Right lobe of liver (tissue), 6 donors: ENCODE measurements around the gene CCDC137. TPM values are rescaled to one million over a fixed set of nuclear protein-coding genes. Genes with fewer than 3 reads are reported as not detected.

ENCODE experiments used
- ATAC-seq, 4 donors: fragments of 200-7000 bp; cut with Tn5 transposase; one replicate each; pipeline ENCODE4 v1.9.1; 2020; ENCODE audit warnings: mild to moderate bottlenecking in 4 of 4, moderate library complexity in 4 of 4
- DNase-seq, 3 donors: peaks; one replicate each; pipeline ENCODE4 v3.0.0-alpha.2; 2020
- H3K27ac ChIP-seq, 3 donors: fragments of 200-600 bp; one replicate each; pipeline ENCODE4 v1.8.0; 2022
- H3K27me3 ChIP-seq, 2 donors: fragments of 200-600 bp; one replicate each; pipeline ENCODE4 v1.8.0; 2022
- H3K36me3 ChIP-seq, 4 donors: fragments of 200-600 bp; sonication (generic) in 1 of 4; one replicate each; pipeline versions ENCODE4 v1.5.1 to v1.8.0; 2017 to 2022; ENCODE audit warnings: control low read depth in 1 of 4
- H3K4me1 ChIP-seq, 4 donors: fragments of 200-600 bp; sonication (generic) in 1 of 4; one replicate each; pipeline versions ENCODE4 v1.5.1 to v1.8.0; 2017 to 2022; ENCODE audit warnings: control low read depth in 1 of 4
- H3K4me3 ChIP-seq, 3 donors: fragments of 200-600 bp; one replicate each; pipeline ENCODE4 v1.8.0; 2022
- H3K9me3 ChIP-seq, 4 donors: fragments of 200-600 bp; sonication (generic) in 1 of 4; one replicate each; pipeline versions ENCODE4 v1.5.1 to v1.8.0; 2017 to 2022; ENCODE audit warnings: control low read depth in 1 of 4
- CTCF ChIP-seq, 4 donors: fragments of 200-600 bp in 3 of 4; fragments of 450-650 bp in 1 of 4; IDR thresholded peaks; one replicate each; pipeline versions ENCODE4 v1.5.1 to v1.8.0; 2016 to 2022; ENCODE audit warnings: antibody characterized with exemption in 4 of 4, mild to moderate bottlenecking in 2 of 4
- POLR2A ChIP-seq: fragments of 450-650 bp; IDR thresholded peaks from one replicate; pipeline ENCODE4 v1.6.1; 2017; ENCODE audit warnings: antibody characterized with exemption, mild to moderate bottlenecking
- whole genome bisulfite sequencing: methylation state at CpG from one replicate; pipeline ENCODE4 v1.1.6; 2018; ENCODE audit warnings: low coverage, low lambda C conversion rate; ENCODE audit not compliant: insufficient coverage; ENCODE audit errors: missing lambda C conversion rate; 5-methylcytosine and 5-hydroxymethylcytosine counted together
- intact Hi-C, 2 donors: fragments of 100-400 bp; cut with DNase I; formaldehyde crosslinking; loops; one replicate each; pipeline versions ENCODE4 v1.11.2 to v1.14.1; 2022
- total RNA-seq, 6 experiments: library from RNA; depleted of rRNA in 2 of 6; stranded (reverse); fragments of >200 nt in 2 of 6; fragmentation: NEBNext Ultra II Directional in 3 of 6; extraction: Animal tissue kit (Norgen Biotek cat#: 25700) in 3 of 6; gene quantifications; one replicate each; pipeline versions ENCODE4 v1.1.0 to v1.2.4, GENCODE V29; 2016 to 2023
- donor health status: DM: no; HTN: yes; CAD: no.
- donor health status: DM: no; HTN: no; CAD: no.
- donor health status: DM: no; HTN: no; CAD: no.
- donor health status: DM: no; HTN: yes; CAD: no.
- donor health status: DM: no; HTN: yes; CAD: no.

The CCDC137 gene
- total RNA-seq, 6 experiments from 2014 or later, result 5.5 to 35.0 (median 6.5) TPM

- Histone ChIP-seq H3K4me3 (peak overlapping the region; percentile 69 to 98 (median 87)), H3K9me3 (no peaks in the 10 kb centered on the region), H3K27me3 (no peaks in the 10 kb centered on the region), H3K4me1 (peaks cover 0 to 32% (median 13%) of the 10 kb centered on the region in 4 donors), H3K36me3 (peaks cover 0 to 5% (median 2%) of the 10 kb centered on the region in 4 donors), H3K27ac (peak overlapping the region; percentile 18 to 79 (median 62))
- peak in 2 of 3 donors; percentile 61 to 74 for DNase-seq
- peak in 3 of 4 donors; percentile 3 to 30 (median 4) for ATAC-seq
- 0% methylated on average over 7 of the region's 41 CpGs for WGBS
- intact Hi-C loops, result no loop called here
- TF ChIP-seq CTCF (IDR thresholded peaks at IDR 0.05), result peak in 3 of 4 donors; percentile 10 to 36 (median 11)
- TF ChIP-seq POLR2A, result no peak
These were observed 46.0 kb downstream of the CCDC137 start for GRCh38 chr17:81712468-81713003.

GRCh38 chr17:81713004-81713555, 46.5 kb downstream of the CCDC137 start:
- TF ChIP-seq POLR2A, result no peak
- no peak for TF ChIP-seq CTCF (IDR thresholded peaks at IDR 0.05)
- DNase-seq, result peak in 1 of 3 donors; percentile 56

GRCh38 chr17:81713556-81714411, 47.2 kb downstream of the CCDC137 start:
- peak; percentile 70 to 85 (median 76) for ATAC-seq
- H3K27me3 ChIP-seq, result no peaks in the 10 kb centered on the region
- intact Hi-C loops, result no loop called here
- peak; percentile 81 to 95 (median 93) for DNase-seq
- H3K27ac ChIP-seq, result peak overlapping the region in 2 of 3 donors; percentile 62 to 79
- no peaks in the 10 kb centered on the region for H3K9me3 ChIP-seq
- H3K36me3 ChIP-seq, result peaks cover 0 to 7% (median 2%) of the 10 kb centered on the region in 4 donors
- H3K4me3 ChIP-seq, result peak overlapping the region; percentile 69 to 98 (median 87)
- TF ChIP-seq POLR2A (peak; percentile 52), CTCF (IDR thresholded peaks at IDR 0.05) (no peak)
- H3K4me1 ChIP-seq, result peaks cover 0 to 32% (median 13%) of the 10 kb centered on the region in 4 donors
- WGBS, result 16% methylated on average over 14 of the region's 36 CpGs

More at GRCh38 chr17:81713004-81713555, 46.5 kb downstream of the CCDC137 start:
- Histone ChIP-seq H3K27ac (peak overlapping the region in 2 of 3 donors; percentile 62 to 79), H3K27me3 (no peaks in the 10 kb centered on the region), H3K36me3 (peaks cover 0 to 4% (median 1%) of the 10 kb centered on the region in 4 donors), H3K4me3 (peak overlapping the region; percentile 69 to 98 (median 87)), H3K4me1 (peaks cover 0 to 32% (median 13%) of the 10 kb centered on the region in 4 donors), H3K9me3 (no peaks in the 10 kb centered on the region)
- ATAC-seq, result peak; percentile 0 to 15 (median 2)
- WGBS, result 15% methylated on average over 10 of the region's 18 CpGs
- intact Hi-C loops, result no loop called here

GRCh38 chr17:81714412-81715106, 48.0 kb downstream of the CCDC137 start:
- peak in 1 of 3 donors; percentile 51 for DNase-seq
- H3K4me3 ChIP-seq, result peak overlapping the region; percentile 69 to 98 (median 87)
- 60% methylated on average over 2 of the region's 39 CpGs for WGBS

More at GRCh38 chr17:81714412-81715106, 48.0 kb downstream of the CCDC137 start:
- intact Hi-C loops, result no loop called here
- peak overlapping the region in 2 of 3 donors; percentile 62 to 79 for H3K27ac ChIP-seq
- peaks cover 0 to 7% (median 2%) of the 10 kb centered on the region in 4 donors for H3K36me3 ChIP-seq
- TF ChIP-seq CTCF (IDR thresholded peaks at IDR 0.05) (no peak), POLR2A (no peak)
- no peak for ATAC-seq
- no peaks in the 10 kb centered on the region for H3K9me3 ChIP-seq
- peaks cover 0 to 32% (median 13%) of the 10 kb centered on the region in 4 donors for H3K4me1 ChIP-seq
- no peaks in the 10 kb centered on the region for H3K27me3 ChIP-seq
